ENCODE results near the gene GNAI1.

- TF ChIP-seq EZH2 (optimal IDR thresholded peaks at IDR 0.05; ENCODE audit: low read depth, low read length), result no peak
- TF ChIP-seq CTCF (IDR thresholded peaks at IDR 0.05; ENCODE audit: low read length), result no peak
These were observed 12.0 kb downstream of the GNAI1 start for GRCh38 chr7:80146545-80147182.
